ENCODE data around the gene SEPTIN7.
A peak's percentile ranks its signal among the peaks of the same experiment; 100 is the strongest.

The SEPTIN7 gene

GRCh38 chr7:35792472-35792871 lies 8.4 kb upstream of the SEPTIN7 start:
- no peak for DNase-seq (ENCODE audit: low read depth)

- no peak for DNase-seq (ENCODE audit: low read depth)
Observed at GRCh38 chr7:35792873-35793489, 7.9 kb upstream of the SEPTIN7 start.

GRCh38 chr7:35797311-35797710 lies 3.5 kb upstream of the SEPTIN7 start:
- DNase-seq (ENCODE audit: low read depth) = no peak

GRCh38 chr7:35799846-35800717 lies 775 bp upstream of the SEPTIN7 start:
- DNase-seq (ENCODE audit: low read depth) = peak; percentile 69

GRCh38 chr7:35801392-35802101 lies 690 bp downstream of the SEPTIN7 start:
- DNase-seq (ENCODE audit: low read depth) = peak; percentile 68

- no peak for DNase-seq (ENCODE audit: low read depth)
Observed at GRCh38 chr7:35802102-35802466, 1.2 kb downstream of the SEPTIN7 start.

GRCh38 chr7:35802649-35803048 lies 1.8 kb downstream of the SEPTIN7 start:
- no peak for DNase-seq (ENCODE audit: low read depth)

- DNase-seq (ENCODE audit: low read depth) = no peak
Observed at GRCh38 chr7:35804231-35804970, 3.5 kb downstream of the SEPTIN7 start.

- no peak for DNase-seq (ENCODE audit: low read depth)
Observed at GRCh38 chr7:35805876-35806275, 5.0 kb downstream of the SEPTIN7 start.

GRCh38 chr7:35816514-35816913 lies 15.7 kb downstream of the SEPTIN7 start:
- no peak for DNase-seq (ENCODE audit: low read depth)

- no peak for DNase-seq (ENCODE audit: low read depth)
Observed at GRCh38 chr7:35817181-35817580, 16.3 kb downstream of the SEPTIN7 start.

GRCh38 chr7:35817930-35818329 lies 17.1 kb downstream of the SEPTIN7 start:
- no peak for DNase-seq (ENCODE audit: low read depth)

- no peak for DNase-seq (ENCODE audit: low read depth)
Observed at GRCh38 chr7:35818513-35818912, 17.7 kb downstream of the SEPTIN7 start.

GRCh38 chr7:35819310-35819709 lies 18.5 kb downstream of the SEPTIN7 start:
- DNase-seq (ENCODE audit: low read depth) = no peak

- no peak for DNase-seq (ENCODE audit: low read depth)
Observed at GRCh38 chr7:35819954-35820703, 19.3 kb downstream of the SEPTIN7 start.

GRCh38 chr7:35820858-35821257 lies 20.0 kb downstream of the SEPTIN7 start:
- DNase-seq (ENCODE audit: low read depth) = no peak

GRCh38 chr7:35823440-35823839 lies 22.6 kb downstream of the SEPTIN7 start:
- no peak for DNase-seq (ENCODE audit: low read depth)

GRCh38 chr7:35825974-35826373 lies 25.1 kb downstream of the SEPTIN7 start:
- DNase-seq (ENCODE audit: low read depth) = no peak

GRCh38 chr7:35826751-35827150 lies 25.9 kb downstream of the SEPTIN7 start:
- no peak for DNase-seq (ENCODE audit: low read depth)

GRCh38 chr7:35828817-35829216 lies 28.0 kb downstream of the SEPTIN7 start:
- DNase-seq (ENCODE audit: low read depth) = no peak

- no peak for DNase-seq (ENCODE audit: low read depth)
Observed at GRCh38 chr7:35831208-35831607, 30.4 kb downstream of the SEPTIN7 start.

Data from activated T-helper 1 cell treated with Interleukin-2 at 50 U/mL for 16 hours (primary cell).